GM19238 (cell line): ENCODE results near the gene CORO1C.

Experiments
- DNase-seq: peaks from one replicate; pipeline ENCODE4 v3.0.0; 2011; ENCODE audit warnings: low spot score; ENCODE audit not compliant: insufficient read length

Gene CORO1C

GRCh38 chr12:108697905-108698304, 33.4 kb downstream of the CORO1C start:
- no peak for DNase-seq

GRCh38 chr12:108696996-108697290, 34.4 kb downstream of the CORO1C start:
- DNase-seq: no peak

GRCh38 chr12:108696111-108696995, 35.0 kb downstream of the CORO1C start:
- no peak for DNase-seq

GRCh38 chr12:108694812-108695278, 36.5 kb downstream of the CORO1C start:
- no peak for DNase-seq

- no peak for DNase-seq
Measured at GRCh38 chr12:108693751-108694150, 37.6 kb downstream of the CORO1C start.

GRCh38 chr12:108693186-108693730, 38.1 kb downstream of the CORO1C start:
- no peak for DNase-seq

- no peak for DNase-seq
Measured at GRCh38 chr12:108691998-108692808, 39.1 kb downstream of the CORO1C start.

GRCh38 chr12:108691175-108691997, 39.9 kb downstream of the CORO1C start:
- peak; percentile 28 for DNase-seq

GRCh38 chr12:108690542-108691174, 40.7 kb downstream of the CORO1C start:
- no peak for DNase-seq

- no peak for DNase-seq
Measured at GRCh38 chr12:108690191-108690518, 41.2 kb downstream of the CORO1C start.

GRCh38 chr12:108689314-108690190, 41.8 kb downstream of the CORO1C start:
- no peak for DNase-seq

- DNase-seq: no peak
Measured at GRCh38 chr12:108686780-108687179, 44.5 kb downstream of the CORO1C start.

GRCh38 chr12:108685469-108686260, 45.7 kb downstream of the CORO1C start:
- DNase-seq: no peak

- DNase-seq: no peak
Measured at GRCh38 chr12:108683906-108684556, 47.3 kb downstream of the CORO1C start.

- no peak for DNase-seq
Measured at GRCh38 chr12:108681317-108681716, 50.0 kb downstream of the CORO1C start.

GRCh38 chr12:108679106-108679681, 52.1 kb downstream of the CORO1C start:
- no peak for DNase-seq

GRCh38 chr12:108678104-108678730, 53.1 kb downstream of the CORO1C start:
- no peak for DNase-seq

- DNase-seq: no peak
Measured at GRCh38 chr12:108677381-108677780, 53.9 kb downstream of the CORO1C start.
